Lower leg skin (tissue), 3 donors: ENCODE measurements around the gene COL13A1.

ENCODE experiments used
- CTCF ChIP-seq, 3 donors: fragments of 450-650 bp; IDR thresholded peaks; one replicate each; pipeline ENCODE4 v1.5.1; 2016; ENCODE audit warnings: antibody characterized with exemption in 3 of 3, mild to moderate bottlenecking in 3 of 3, moderate library complexity in 2 of 3
- POLR2A ChIP-seq, 2 donors: fragments of 450-650 bp; IDR thresholded peaks; one replicate each; pipeline ENCODE4 v1.6.1; 2016 to 2017; ENCODE audit warnings: antibody characterized with exemption in 2 of 2, mild to moderate bottlenecking in 1 of 2, moderate library complexity in 1 of 2

GRCh38 chr10:69972981-69973397 is 171.3 kb downstream of the COL13A1 start:
- no peak for TF ChIP-seq CTCF (IDR thresholded peaks at IDR 0.05)
- no peak for TF ChIP-seq POLR2A (IDR thresholded peaks at IDR 0.05)
